ENCODE data around the gene XYLT1. TPM values are rescaled to one million over a fixed set of nuclear protein-coding genes. Genes with fewer than 3 reads are reported as not detected.

Gene XYLT1
- total RNA-seq, 2 experiments from 2014 or later, result 7.3 to 8.9 TPM

DNA sequence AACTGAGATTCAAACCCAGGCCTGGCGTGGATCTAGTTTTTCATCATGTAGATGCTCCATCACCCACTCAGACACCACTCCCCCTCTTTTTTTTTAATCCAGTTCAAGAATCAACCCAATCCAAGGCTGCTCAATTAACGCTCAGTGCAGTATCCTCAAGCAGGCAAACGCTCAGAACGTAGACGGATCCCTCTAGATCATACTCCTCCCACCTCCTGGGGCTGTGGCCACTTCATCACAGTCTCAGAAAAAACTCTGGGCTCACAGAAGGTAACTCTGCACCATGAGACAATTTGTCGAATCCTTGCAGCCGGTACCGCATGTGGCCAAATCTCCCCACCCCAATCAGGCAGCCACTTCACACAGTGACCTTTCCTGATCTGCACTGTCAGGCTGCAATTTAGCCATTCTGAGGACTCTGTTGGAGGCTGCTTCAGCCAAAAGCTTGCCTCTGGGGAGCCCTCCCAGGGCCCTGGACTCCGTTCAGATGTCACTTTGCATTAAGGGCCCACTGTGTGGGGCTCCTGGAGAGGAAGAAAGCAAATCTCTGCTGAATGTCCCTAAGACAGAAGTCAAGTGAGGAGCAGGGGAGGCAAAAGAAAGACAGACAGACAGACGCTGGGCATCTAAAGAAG, 183.5 kb downstream of the XYLT1 start:
- Mint-ChIP-seq H3K27ac (no peak overlapping the region), H3K4me3 (no peak overlapping the region), H3K4me1 (ENCODE audit: low read depth) (peaks cover 4% of the 10 kb centered on the region), H3K36me3 (ENCODE audit: low read depth) (no peaks in the 10 kb centered on the region), H3K27me3 (no peaks in the 10 kb centered on the region), H3K9me3 (peaks cover 4% of the 10 kb centered on the region)
- POLR2A ChIA-PET, result no interaction called here
- CTCF ChIA-PET, result no interaction called here
- DNase-seq (no peak), ATAC-seq (no peak)
- intact Hi-C loops (cut with micrococcal nuclease), result no loop called here
- TF ChIP-seq, protein P1, sequence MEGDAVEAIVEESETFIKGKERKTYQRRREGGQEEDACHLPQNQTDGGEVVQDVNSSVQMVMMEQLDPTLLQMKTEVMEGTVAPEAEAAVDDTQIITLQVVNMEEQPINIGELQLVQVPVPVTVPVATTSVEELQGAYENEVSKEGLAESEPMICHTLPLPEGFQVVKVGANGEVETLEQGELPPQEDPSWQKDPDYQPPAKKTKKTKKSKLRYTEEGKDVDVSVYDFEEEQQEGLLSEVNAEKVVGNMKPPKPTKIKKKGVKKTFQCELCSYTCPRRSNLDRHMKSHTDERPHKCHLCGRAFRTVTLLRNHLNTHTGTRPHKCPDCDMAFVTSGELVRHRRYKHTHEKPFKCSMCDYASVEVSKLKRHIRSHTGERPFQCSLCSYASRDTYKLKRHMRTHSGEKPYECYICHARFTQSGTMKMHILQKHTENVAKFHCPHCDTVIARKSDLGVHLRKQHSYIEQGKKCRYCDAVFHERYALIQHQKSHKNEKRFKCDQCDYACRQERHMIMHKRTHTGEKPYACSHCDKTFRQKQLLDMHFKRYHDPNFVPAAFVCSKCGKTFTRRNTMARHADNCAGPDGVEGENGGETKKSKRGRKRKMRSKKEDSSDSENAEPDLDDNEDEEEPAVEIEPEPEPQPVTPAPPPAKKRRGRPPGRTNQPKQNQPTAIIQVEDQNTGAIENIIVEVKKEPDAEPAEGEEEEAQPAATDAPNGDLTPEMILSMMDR (IDR thresholded peaks at IDR 0.05), result no peak

DNA sequence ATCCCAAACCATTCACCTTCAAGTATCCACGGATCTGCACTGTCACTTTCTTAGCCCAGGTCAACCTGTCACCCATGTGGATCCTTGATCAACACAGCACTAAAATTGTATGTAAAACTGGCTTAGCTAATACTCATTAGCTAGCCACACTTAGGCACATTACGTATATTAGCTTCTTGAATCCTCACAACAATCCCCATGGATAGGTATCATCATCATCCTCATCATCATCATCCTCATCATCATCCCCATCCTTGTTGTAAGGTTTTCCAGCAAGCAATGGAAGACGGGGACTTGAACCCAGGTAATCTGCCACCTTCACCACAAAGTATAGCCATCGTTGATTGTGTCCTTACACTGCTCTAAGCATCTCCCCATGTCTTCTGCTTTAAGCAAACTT, 184.3 kb downstream of the XYLT1 start:
- ATAC-seq (no peak), DNase-seq (no peak)
- TF ChIP-seq, protein P1 (IDR thresholded peaks at IDR 0.05), result no peak
- Mint-ChIP-seq H3K27ac (no peak overlapping the region), H3K9me3 (peaks cover 4% of the 10 kb centered on the region), H3K4me3 (no peak overlapping the region), H3K36me3 (ENCODE audit: low read depth) (no peaks in the 10 kb centered on the region), H3K4me1 (ENCODE audit: low read depth) (peaks cover 5% of the 10 kb centered on the region), H3K27me3 (no peaks in the 10 kb centered on the region)
- ChIA-PET POLR2A (interaction anchor here (0.6 kb wide), 1 partner anchor 699 kb away, joined by 3 read pairs; no protein-coding TSS in a partner anchor), CTCF (no interaction called here)
- intact Hi-C loops (cut with micrococcal nuclease), result no loop called here

DNA sequence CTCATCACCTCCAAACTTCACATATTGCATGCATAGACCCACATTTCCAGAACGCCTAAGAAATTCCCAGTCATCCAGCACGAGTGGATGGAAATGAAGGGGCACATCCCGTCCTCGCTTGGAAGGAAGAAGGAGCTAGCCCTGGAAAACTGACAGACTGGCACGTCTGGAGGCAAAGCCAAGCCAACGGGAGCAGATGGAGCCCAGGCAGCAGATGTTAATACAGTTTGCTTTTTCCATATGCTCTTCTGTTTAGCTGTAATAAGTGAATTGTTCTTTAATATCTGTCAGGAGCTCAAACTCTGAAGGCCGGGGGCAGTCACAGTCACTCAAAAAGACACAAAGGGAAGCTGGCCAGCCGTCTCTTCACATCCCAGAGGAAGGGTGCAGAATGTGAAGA, 187.7 kb downstream of the XYLT1 start:
- POLR2A ChIA-PET, result no interaction called here
- H3K4me1 Mint-ChIP-seq (ENCODE audit: low read depth), result peaks cover 9% of the 10 kb centered on the region

DNA sequence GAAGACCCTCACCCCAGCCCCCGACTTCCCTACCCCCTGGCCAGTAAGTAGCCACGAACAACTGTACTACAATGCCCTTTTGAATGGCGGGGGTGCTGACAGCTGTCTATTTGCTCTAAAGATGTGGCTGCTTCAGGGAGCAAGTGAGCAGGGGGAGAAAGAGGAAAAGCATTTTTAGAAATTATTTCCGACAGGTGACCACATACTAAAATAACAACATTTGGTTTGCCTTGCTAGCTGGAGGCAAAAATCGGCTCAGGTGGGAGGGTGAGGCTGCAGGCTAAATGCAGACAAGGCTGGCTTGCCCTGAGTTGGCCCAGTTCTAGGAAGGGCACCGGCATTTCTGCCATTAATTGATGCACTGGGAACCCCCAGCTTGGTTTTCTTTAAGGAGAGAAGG, 188.5 kb downstream of the XYLT1 start:
- TF ChIP-seq, protein P1 (IDR thresholded peaks at IDR 0.05), result no peak
- no peak overlapping the region for H3K4me3 Mint-ChIP-seq
- intact Hi-C loops (cut with micrococcal nuclease), result no loop called here
- no peak for DNase-seq
- CTCF ChIA-PET, result interaction anchor here (0.6 to 0.9 kb wide), 2 partner anchors 28 to 296 kb away, joined by 3 read pairs; no protein-coding TSS in a partner anchor
- no peaks in the 10 kb centered on the region for H3K9me3 Mint-ChIP-seq
- no peaks in the 10 kb centered on the region for H3K27me3 Mint-ChIP-seq
- H3K27ac Mint-ChIP-seq, result no peak overlapping the region
- no peaks in the 10 kb centered on the region for H3K36me3 Mint-ChIP-seq (ENCODE audit: low read depth)
- ATAC-seq, result no peak
- peaks cover 9% of the 10 kb centered on the region for H3K4me1 Mint-ChIP-seq (ENCODE audit: low read depth)
- POLR2A ChIA-PET, result interaction anchor here (0.7 kb wide), 1 partner anchor 300 kb away, joined by 4 read pairs; no protein-coding TSS in a partner anchor

More for the DNA sequence above, 187.7 kb downstream of the XYLT1 start:
- intact Hi-C loops (cut with micrococcal nuclease), result no loop called here
- ATAC-seq, result no peak
- no peaks in the 10 kb centered on the region for H3K27me3 Mint-ChIP-seq
- no peak for DNase-seq
- H3K27ac Mint-ChIP-seq, result no peak overlapping the region
- no peaks in the 10 kb centered on the region for H3K9me3 Mint-ChIP-seq
- no peaks in the 10 kb centered on the region for H3K36me3 Mint-ChIP-seq (ENCODE audit: low read depth)
- H3K4me3 Mint-ChIP-seq, result no peak overlapping the region
- TF ChIP-seq, protein P1 (IDR thresholded peaks at IDR 0.05), result no peak
- CTCF ChIA-PET, result interaction anchor here (0.9 kb wide), 1 partner anchor 296 kb away, joined by 3 read pairs; no protein-coding TSS in a partner anchor

DNA sequence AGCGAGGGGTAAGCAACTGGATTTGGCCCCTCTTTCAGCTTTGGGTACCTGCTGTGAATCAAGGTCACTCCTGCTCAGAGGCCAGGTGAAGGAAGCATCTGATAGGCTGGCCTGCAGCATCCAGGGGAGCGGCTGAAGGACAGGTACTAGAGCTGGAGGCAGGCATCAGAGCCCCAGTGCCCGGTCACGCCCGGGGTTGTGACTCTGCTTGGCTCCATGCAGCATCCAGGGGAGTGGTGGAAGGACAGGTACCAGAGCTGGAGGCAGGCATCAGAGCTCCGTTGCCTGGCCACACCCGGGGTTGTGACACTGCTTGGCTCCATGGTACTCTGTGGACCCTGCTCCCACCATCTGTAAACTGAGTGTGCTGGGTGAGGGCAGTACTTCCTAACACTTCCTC, 189.7 kb downstream of the XYLT1 start:
- TF ChIP-seq, protein P1 (IDR thresholded peaks at IDR 0.05), result no peak
- ATAC-seq, result no peak
- no peak overlapping the region for H3K4me3 Mint-ChIP-seq
- no peaks in the 10 kb centered on the region for H3K27me3 Mint-ChIP-seq
- DNase-seq, result no peak
- intact Hi-C loops (cut with micrococcal nuclease), result no loop called here
- ChIA-PET POLR2A (no interaction called here), CTCF (no interaction called here)
- H3K9me3 Mint-ChIP-seq, result no peaks in the 10 kb centered on the region
- no peaks in the 10 kb centered on the region for H3K36me3 Mint-ChIP-seq (ENCODE audit: low read depth)
- H3K4me1 Mint-ChIP-seq (ENCODE audit: low read depth), result peaks cover 11% of the 10 kb centered on the region
- no peak overlapping the region for H3K27ac Mint-ChIP-seq

All from activated CD8-positive, alpha-beta T cell treated with anti-CD3 and anti-CD28 coated beads for 36 hours (primary cell).